Ishikawa (cell line): ENCODE measurements around the gene MGP.

Source experiments
- CEBPB ChIP-seq: IDR thresholded peaks from 2 replicates; pipeline ENCODE4 v1.6.1; 2012
- CREB1 ChIP-seq: IDR thresholded peaks from 2 replicates; pipeline ENCODE4 v1.6.1; 2012; ENCODE audit warnings: low read depth
- EGR1 ChIP-seq: IDR thresholded peaks from 2 replicates; pipeline ENCODE4 v1.6.1; 2012
- EP300 ChIP-seq: IDR thresholded peaks from 2 replicates; pipeline ENCODE4 v1.6.1; 2012; ENCODE audit warnings: borderline replicate concordance
- FOXM1 ChIP-seq: IDR thresholded peaks from 2 replicates; pipeline ENCODE4 v1.6.1; 2012; ENCODE audit warnings: low read depth, borderline replicate concordance
- NFIC ChIP-seq: IDR thresholded peaks from 2 replicates; pipeline ENCODE4 v1.6.1; 2012
- RAD21 ChIP-seq: IDR thresholded peaks from 2 replicates; pipeline ENCODE4 v1.6.1; 2012; ENCODE audit warnings: low read depth
- TAF1 ChIP-seq: IDR thresholded peaks from 2 replicates; pipeline ENCODE4 v1.6.1; 2012; ENCODE audit warnings: low read depth, mild to moderate bottlenecking
- TCF12 ChIP-seq: IDR thresholded peaks from 2 replicates; pipeline ENCODE4 v1.6.1; 2012; ENCODE audit warnings: low read depth
- TEAD4 ChIP-seq: IDR thresholded peaks from 2 replicates; pipeline ENCODE4 v1.6.1; 2012
- YY1 ChIP-seq: IDR thresholded peaks from 2 replicates; pipeline ENCODE4 v1.6.1; 2012; ENCODE audit warnings: low read depth
- ZBTB7A ChIP-seq: IDR thresholded peaks from 2 replicates; pipeline ENCODE4 v1.6.1; 2012; ENCODE audit warnings: low read depth
- TF ChIP-seq, protein P1 (sequence below): IDR thresholded peaks from 2 replicates; pipeline ENCODE4 v1.6.1; 2012; ENCODE audit warnings: low read depth, mild to moderate bottlenecking
- TF ChIP-seq, protein P2 (sequence below): IDR thresholded peaks from 2 replicates; pipeline ENCODE4 v1.6.1; 2012
- TF ChIP-seq, protein P3 (sequence below): IDR thresholded peaks from 2 replicates; pipeline ENCODE4 v1.6.1; 2012

The MGP gene

DNA sequence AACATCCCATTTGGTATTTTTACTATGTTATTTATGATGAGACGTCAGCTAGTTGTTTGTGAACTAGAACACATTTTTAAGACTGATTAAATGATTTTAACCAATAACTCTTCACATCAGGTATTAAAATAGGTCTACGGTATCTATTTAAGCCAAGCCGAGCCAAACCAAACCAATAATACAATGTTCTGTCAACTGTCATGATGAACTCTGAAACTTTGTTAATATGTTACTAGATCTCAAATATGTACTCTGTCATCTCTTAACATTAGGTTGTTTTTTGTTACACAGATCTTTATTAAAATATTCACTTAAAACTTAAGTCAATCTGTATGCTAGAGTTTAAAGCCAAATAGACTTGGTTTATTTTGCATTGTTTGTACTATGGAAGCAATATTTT, 43.3 kb downstream of the MGP start:
- TF ChIP-seq CREB1 (no peak), YY1 (no peak), EGR1 (no peak), TCF12 (no peak), CEBPB (no peak), NFIC (no peak), RAD21 (no peak), TEAD4 (no peak), TAF1 (no peak), EP300 (no peak)
- TF ChIP-seq, protein P1, sequence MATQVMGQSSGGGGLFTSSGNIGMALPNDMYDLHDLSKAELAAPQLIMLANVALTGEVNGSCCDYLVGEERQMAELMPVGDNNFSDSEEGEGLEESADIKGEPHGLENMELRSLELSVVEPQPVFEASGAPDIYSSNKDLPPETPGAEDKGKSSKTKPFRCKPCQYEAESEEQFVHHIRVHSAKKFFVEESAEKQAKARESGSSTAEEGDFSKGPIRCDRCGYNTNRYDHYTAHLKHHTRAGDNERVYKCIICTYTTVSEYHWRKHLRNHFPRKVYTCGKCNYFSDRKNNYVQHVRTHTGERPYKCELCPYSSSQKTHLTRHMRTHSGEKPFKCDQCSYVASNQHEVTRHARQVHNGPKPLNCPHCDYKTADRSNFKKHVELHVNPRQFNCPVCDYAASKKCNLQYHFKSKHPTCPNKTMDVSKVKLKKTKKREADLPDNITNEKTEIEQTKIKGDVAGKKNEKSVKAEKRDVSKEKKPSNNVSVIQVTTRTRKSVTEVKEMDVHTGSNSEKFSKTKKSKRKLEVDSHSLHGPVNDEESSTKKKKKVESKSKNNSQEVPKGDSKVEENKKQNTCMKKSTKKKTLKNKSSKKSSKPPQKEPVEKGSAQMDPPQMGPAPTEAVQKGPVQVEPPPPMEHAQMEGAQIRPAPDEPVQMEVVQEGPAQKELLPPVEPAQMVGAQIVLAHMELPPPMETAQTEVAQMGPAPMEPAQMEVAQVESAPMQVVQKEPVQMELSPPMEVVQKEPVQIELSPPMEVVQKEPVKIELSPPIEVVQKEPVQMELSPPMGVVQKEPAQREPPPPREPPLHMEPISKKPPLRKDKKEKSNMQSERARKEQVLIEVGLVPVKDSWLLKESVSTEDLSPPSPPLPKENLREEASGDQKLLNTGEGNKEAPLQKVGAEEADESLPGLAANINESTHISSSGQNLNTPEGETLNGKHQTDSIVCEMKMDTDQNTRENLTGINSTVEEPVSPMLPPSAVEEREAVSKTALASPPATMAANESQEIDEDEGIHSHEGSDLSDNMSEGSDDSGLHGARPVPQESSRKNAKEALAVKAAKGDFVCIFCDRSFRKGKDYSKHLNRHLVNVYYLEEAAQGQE, result no peak
- TF ChIP-seq, protein P2, sequence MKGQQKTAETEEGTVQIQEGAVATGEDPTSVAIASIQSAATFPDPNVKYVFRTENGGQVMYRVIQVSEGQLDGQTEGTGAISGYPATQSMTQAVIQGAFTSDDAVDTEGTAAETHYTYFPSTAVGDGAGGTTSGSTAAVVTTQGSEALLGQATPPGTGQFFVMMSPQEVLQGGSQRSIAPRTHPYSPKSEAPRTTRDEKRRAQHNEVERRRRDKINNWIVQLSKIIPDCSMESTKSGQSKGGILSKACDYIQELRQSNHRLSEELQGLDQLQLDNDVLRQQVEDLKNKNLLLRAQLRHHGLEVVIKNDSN, result no peak

DNA sequence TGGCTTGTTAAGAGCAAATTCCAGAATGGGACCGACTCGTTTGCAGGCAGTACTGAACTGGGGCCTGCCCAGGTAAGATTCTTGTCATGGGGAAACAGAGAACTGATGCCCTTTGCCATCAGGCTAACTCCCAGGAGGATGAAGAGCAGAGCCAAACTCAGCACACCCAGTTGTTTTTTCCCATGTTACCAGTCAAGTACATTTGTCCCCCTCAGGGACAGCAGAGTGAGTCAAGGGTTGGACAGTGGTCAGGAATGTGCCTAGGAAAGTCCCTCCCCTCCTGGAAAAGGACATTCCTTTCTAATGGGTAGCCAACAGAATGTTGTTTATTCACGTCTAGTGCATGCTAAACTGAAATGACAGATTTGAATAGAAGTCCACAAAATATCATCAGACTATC, 43.9 kb downstream of the MGP start:
- TF ChIP-seq YY1, result no peak
- TF ChIP-seq, protein P3, sequence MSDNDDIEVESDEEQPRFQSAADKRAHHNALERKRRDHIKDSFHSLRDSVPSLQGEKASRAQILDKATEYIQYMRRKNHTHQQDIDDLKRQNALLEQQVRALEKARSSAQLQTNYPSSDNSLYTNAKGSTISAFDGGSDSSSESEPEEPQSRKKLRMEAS, result no peak
- no peak for TF ChIP-seq EGR1

DNA sequence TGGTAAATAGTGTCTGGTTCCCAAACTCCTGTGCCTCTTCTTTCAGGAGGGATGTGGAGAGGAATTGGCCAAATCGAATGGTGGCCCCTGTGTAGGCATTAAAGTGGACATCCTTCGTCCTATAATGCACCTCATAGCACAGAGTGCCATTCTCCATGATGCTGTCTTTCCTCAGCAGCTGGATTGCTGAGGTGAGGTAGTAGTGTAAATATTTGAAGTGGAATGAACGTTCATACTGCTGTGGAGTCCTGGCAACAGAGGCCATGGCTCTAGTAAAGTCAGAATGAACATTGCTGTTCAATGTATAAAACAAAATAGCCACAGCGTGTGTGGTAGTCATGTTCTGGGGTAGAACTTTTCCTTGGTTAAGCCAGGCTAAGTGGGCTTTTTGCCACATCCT, 45.0 kb downstream of the MGP start:
- TF ChIP-seq, protein P1, result no peak
- TF ChIP-seq, protein P3, result no peak
- TF ChIP-seq, protein P2, result no peak
- no peak for TF ChIP-seq FOXM1
- TF ChIP-seq CEBPB, result no peak
- no peak for TF ChIP-seq EP300
- TF ChIP-seq NFIC, result no peak
- TF ChIP-seq RAD21, result no peak
- no peak for TF ChIP-seq CREB1
- TF ChIP-seq TEAD4, result no peak
- TF ChIP-seq EGR1, result no peak
- TF ChIP-seq TAF1, result no peak
- no peak for TF ChIP-seq TCF12
- no peak for TF ChIP-seq ZBTB7A
- TF ChIP-seq YY1, result no peak

DNA sequence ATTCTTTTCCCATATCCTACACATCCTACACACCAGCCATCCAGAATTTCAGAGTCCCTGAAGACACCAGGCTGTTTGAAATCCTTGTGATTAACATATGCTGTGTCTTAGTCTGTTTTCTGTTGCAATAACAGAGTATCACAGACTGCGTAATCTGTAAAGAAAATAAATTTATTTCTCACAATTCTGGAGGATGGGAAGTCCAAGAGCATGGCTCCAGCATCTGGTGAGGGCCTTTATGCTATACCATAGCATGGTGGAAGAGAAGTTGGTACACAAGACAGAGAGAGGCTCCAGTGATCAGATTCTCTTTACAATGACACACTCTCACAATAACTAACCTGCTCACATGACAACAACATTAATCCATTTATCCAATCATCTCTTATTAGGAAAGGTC, 46.4 kb downstream of the MGP start:
- TF ChIP-seq NFIC (no peak), RAD21 (no peak), TEAD4 (no peak), TAF1 (no peak), CEBPB (no peak), CREB1 (no peak), TCF12 (no peak)
- TF ChIP-seq, protein P2, result no peak
- TF ChIP-seq, protein P3, result no peak
- TF ChIP-seq, protein P1, result no peak
